ENCODE data around the gene CYP2D6. TPM values are rescaled to one million over a fixed set of nuclear protein-coding genes. Genes with fewer than 3 reads are reported as not detected.

Gene CYP2D6
- total and polyA plus RNA-seq, 2 of the 13 experiments (the other 11 are each of a cell fraction or from before 2014, with no cell fraction given) = 1.0 to 3.7 TPM

DNA sequence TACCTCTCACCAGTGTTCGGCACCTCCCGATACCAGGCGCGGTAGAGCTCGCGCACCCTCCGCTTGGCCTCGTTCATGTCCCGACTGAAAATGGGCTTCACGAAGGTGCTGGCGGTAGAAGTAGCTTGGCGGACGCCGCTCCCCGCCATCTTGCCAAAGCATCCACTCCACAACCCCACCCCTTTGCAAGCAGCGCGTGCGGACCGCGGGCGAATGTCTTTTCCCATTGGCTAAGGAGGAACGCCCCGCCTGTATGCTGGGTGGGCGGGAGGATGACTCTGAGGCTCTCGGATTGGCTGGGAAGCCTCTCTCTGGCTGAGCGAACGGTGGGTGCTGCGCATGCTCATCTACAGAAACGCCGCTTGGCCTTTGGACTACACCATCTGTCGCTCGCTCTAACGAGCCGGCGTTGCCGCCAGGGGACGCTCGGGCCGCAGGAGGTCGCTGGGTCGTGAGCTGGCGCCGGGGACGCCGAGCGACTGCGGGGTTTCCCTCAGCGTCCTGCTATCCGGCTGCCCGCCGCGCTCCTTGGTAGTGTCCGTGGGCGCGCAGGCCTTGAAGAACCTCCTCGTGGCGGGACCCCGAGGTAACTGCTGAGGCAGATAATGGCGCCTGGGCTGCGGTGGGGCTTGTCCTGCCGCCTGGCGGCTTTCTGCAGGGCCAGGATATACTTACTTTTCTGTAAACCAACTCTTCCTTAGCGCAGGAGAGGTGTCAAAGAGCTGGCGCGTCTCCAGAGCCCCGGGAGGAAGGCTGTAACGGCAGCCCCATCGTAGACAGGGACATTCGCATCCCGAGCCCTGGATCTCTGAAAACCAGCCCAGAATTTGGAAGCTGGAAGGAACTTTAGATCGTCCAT, 39.8 kb downstream of the CYP2D6 start, which contains the start of gene NDUFA6 (continued):
- TF ChIP-seq IRX3 (CRISPR knock-in tag; IDR thresholded peaks at IDR 0.05; ENCODE audit: borderline replicate concordance, low read depth) (peak; percentile 70; the same call in 1 of the 2 replicates), EED (CRISPR knock-in tag; IDR thresholded peaks at IDR 0.05) (0 out of 2 replicates have a peak, but pooled peaks have one; percentile 52), HNRNPH1 (optimal IDR thresholded peaks at IDR 0.05; ENCODE audit: low read depth, low read length) (no peak), ZNF556 (CRISPR knock-in tag; IDR thresholded peaks at IDR 0.05; ENCODE audit: borderline replicate concordance) (peak; percentile 67), TEAD3 (CRISPR knock-in tag; optimal IDR thresholded peaks at IDR 0.05; ENCODE audit: borderline replicate concordance) (peak; percentile 48), PRDM15 (CRISPR knock-in tag; IDR thresholded peaks at IDR 0.05) (no peak), GTF2F1 (IDR thresholded peaks at IDR 0.05; ENCODE audit: low read length) (no peak), ZNF414 (CRISPR knock-in tag; IDR thresholded peaks at IDR 0.05) (no peak; the same call in 1 of the 2 replicates), SRY (CRISPR knock-in tag; IDR thresholded peaks at IDR 0.05) (0 out of 2 replicates have a peak, but pooled peaks have one; percentile 35), ZNF773 (CRISPR knock-in tag; IDR thresholded peaks at IDR 0.05; ENCODE audit: borderline replicate concordance) (0 out of 2 replicates have a peak, but pooled peaks have one; percentile 69), PRDM4 (CRISPR knock-in tag; IDR thresholded peaks at IDR 0.05; ENCODE audit: borderline replicate concordance) (no peak), ZEB1 (IDR thresholded peaks at IDR 0.05; ENCODE audit: insufficient replicate concordance, low read depth) (no peak), ZNF709 (CRISPR knock-in tag; IDR thresholded peaks at IDR 0.05) (no peak; the same call in none of the 2 replicates)
- TF ChIP-seq, protein P1, sequence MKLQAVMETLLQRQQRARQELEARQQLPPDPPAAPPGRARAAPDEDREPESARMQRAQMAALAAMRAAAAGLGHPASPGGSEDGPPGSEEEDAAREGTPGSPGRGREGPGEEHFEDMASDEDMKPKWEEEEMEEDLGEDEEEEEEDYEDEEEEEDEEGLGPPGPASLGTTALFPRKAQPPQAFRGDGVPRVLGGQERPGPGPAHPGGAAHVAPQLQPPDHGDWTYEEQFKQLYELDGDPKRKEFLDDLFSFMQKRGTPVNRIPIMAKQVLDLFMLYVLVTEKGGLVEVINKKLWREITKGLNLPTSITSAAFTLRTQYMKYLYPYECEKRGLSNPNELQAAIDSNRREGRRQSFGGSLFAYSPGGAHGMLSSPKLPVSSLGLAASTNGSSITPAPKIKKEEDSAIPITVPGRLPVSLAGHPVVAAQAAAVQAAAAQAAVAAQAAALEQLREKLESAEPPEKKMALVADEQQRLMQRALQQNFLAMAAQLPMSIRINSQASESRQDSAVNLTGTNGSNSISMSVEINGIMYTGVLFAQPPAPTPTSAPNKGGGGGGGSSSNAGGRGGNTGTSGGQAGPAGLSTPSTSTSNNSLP (IDR thresholded peaks at IDR 0.05; ENCODE audit: low read depth, low read length) = no peak
- TF ChIP-seq, protein P2, sequence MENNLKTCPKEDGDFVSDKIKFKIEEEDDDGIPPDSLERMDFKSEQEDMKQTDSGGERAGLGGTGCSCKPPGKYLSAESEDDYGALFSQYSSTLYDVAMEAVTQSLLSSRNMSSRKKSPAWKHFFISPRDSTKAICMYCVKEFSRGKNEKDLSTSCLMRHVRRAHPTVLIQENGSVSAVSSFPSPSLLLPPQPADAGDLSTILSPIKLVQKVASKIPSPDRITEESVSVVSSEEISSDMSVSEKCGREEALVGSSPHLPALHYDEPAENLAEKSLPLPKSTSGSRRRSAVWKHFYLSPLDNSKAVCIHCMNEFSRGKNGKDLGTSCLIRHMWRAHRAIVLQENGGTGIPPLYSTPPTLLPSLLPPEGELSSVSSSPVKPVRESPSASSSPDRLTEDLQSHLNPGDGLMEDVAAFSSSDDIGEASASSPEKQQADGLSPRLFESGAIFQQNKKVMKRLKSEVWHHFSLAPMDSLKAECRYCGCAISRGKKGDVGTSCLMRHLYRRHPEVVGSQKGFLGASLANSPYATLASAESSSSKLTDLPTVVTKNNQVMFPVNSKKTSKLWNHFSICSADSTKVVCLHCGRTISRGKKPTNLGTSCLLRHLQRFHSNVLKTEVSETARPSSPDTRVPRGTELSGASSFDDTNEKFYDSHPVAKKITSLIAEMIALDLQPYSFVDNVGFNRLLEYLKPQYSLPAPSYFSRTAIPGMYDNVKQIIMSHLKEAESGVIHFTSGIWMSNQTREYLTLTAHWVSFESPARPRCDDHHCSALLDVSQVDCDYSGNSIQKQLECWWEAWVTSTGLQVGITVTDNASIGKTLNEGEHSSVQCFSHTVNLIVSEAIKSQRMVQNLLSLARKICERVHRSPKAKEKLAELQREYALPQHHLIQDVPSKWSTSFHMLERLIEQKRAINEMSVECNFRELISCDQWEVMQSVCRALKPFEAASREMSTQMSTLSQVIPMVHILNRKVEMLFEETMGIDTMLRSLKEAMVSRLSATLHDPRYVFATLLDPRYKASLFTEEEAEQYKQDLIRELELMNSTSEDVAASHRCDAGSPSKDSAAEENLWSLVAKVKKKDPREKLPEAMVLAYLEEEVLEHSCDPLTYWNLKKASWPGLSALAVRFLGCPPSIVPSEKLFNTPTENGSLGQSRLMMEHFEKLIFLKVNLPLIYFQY (CRISPR knock-in tag; IDR thresholded peaks at IDR 0.05; ENCODE audit: borderline replicate concordance) = no peak

Measured in HepG2 (cell line).